ENCODE measurements around the gene RDH13.

Gene RDH13

GRCh38 chr19:55091955-55092354 lies 29.0 kb upstream of the RDH13 start:
- no peak for DNase-seq (ENCODE audit: low read depth)

GRCh38 chr19:55091126-55091910 lies 28.4 kb upstream of the RDH13 start:
- no peak for DNase-seq (ENCODE audit: low read depth)

GRCh38 chr19:55090564-55090963 lies 27.6 kb upstream of the RDH13 start:
- no peak for DNase-seq (ENCODE audit: low read depth)

- DNase-seq (ENCODE audit: low read depth), result no peak
Measured at GRCh38 chr19:55089342-55089944, 26.5 kb upstream of the RDH13 start.

- peak; percentile 73 for DNase-seq (ENCODE audit: low read depth)
Measured at GRCh38 chr19:55088543-55089341, 25.8 kb upstream of the RDH13 start.

- DNase-seq (ENCODE audit: low read depth), result no peak
Measured at GRCh38 chr19:55088021-55088451, 25.1 kb upstream of the RDH13 start.

GRCh38 chr19:55087542-55087901 lies 24.6 kb upstream of the RDH13 start:
- DNase-seq (ENCODE audit: low read depth), result no peak

GRCh38 chr19:55086730-55087541 lies 24.0 kb upstream of the RDH13 start:
- DNase-seq (ENCODE audit: low read depth), result peak; percentile 42

- no peak for DNase-seq (ENCODE audit: low read depth)
Measured at GRCh38 chr19:55085923-55086715, 23.2 kb upstream of the RDH13 start.

GRCh38 chr19:55084416-55084815 lies 21.5 kb upstream of the RDH13 start:
- DNase-seq (ENCODE audit: low read depth), result no peak

GRCh38 chr19:55083004-55083850 lies 20.3 kb upstream of the RDH13 start:
- DNase-seq (ENCODE audit: low read depth), result no peak

- peak; percentile 31 for DNase-seq (ENCODE audit: low read depth)
Measured at GRCh38 chr19:55082020-55082851, 19.3 kb upstream of the RDH13 start.

- DNase-seq (ENCODE audit: low read depth), result no peak
Measured at GRCh38 chr19:55081770-55082019, 18.7 kb upstream of the RDH13 start.

GRCh38 chr19:55080968-55081769 lies 18.2 kb upstream of the RDH13 start:
- DNase-seq (ENCODE audit: low read depth), result peak; percentile 84

- peak; percentile 48 for DNase-seq (ENCODE audit: low read depth)
Measured at GRCh38 chr19:55080121-55080967, 17.4 kb upstream of the RDH13 start.

GRCh38 chr19:55079400-55080038 lies 16.6 kb upstream of the RDH13 start:
- no peak for DNase-seq (ENCODE audit: low read depth)

- no peak for DNase-seq (ENCODE audit: low read depth)
Measured at GRCh38 chr19:55078996-55079395, 16.0 kb upstream of the RDH13 start.
